HG03442 (cell line): ENCODE data around the gene SYT1.
"Not testable (repeated sequence)": the region's sequence is repeated elsewhere in the genome, so short reads cannot be mapped to it uniquely, and the experiment has no call there.

Source experiments
- ATAC-seq: cut with Tn5 transposase; IDR thresholded peaks from one replicate; pipeline ENCODE4 v1.9.1; 2021; ENCODE audit warnings: mild to moderate bottlenecking, moderate library complexity; ENCODE audit not compliant: unreplicated experiment

SYT1 gene

GRCh38 chr12:79423560-79423959, 559.0 kb downstream of the SYT1 start:
- ATAC-seq, result no peak

GRCh38 chr12:79424109-79424721, 559.6 kb downstream of the SYT1 start:
- ATAC-seq, result no peak

DNA sequence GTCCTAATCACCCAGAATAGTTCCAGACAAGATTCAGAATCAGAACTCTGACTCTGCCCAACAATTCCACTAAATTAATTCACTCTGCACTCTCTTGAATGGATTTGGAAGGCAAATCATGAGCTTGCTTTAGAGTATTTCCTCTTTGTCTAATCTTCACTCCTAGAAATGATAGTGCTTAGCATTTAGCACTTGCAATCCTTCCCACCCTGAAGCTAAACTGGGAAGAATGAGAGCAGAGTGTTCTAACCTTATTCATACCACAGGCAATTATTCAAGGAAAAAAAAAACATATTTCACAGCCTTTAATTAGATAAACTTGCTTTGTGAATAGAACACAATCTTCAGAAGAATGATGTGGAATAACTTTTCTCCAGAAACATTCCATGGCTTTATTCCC, 561.5 kb downstream of the SYT1 start:
- no peak for ATAC-seq

DNA sequence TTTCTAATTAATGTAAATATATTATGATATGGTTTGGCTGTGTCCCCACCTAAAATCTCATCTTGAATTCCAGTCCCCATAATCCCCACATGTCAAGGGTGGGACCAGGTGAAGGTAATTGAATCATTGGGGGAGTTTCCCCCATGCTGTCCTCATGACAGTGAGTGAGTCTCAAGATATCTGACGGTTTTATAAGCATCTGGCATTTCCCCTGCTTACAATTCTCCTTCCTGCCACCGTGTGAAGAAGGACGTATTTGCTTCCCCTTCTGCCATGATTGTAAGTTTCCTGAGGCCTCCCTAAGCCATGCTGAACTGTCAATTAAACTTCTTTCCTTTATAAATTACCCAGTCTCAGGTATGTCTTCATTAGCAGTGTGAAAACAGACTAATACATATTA, 562.2 kb downstream of the SYT1 start:
- ATAC-seq, result not testable (repeated sequence)

- no peak for ATAC-seq
Measured at GRCh38 chr12:79433465-79434072, 569.0 kb downstream of the SYT1 start.

DNA sequence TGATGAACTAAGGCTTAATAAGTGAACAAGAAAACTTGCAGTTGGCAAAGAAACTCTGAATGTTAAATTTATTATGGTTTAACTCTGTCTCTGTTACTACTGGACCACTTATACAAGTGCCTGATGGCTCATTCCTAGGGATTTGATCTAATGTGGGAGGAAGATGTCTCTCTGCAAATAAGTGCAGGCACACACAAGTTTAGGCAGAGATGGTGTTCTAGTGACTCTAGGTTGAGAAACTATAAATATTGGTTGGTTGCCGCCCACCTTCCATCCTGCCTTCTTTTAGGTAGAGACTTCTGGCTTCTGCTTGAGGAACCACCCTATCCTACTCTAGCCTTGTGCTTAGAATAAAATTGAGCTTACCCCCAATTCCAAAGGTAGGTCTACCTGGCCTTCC, 570.0 kb downstream of the SYT1 start:
- ATAC-seq, result no peak

DNA sequence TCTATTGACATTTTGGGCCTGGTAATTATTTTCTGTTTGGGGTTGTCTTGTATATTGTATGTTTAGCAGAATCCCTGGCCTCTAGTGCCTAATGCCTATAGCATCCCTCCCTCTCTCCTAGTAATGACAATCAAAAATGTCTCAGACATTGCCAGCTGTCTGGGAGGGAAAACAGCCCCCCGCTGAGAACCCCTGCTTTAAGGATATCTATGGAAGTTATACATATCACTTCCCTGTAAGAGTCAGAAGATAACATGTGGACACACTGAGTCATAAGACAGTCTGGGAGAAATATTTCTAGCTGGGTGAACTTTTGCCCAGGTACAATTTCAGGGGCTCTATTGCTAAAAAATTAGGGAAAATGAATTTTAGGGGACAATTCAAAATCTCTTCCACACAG, 571.2 kb downstream of the SYT1 start:
- no peak for ATAC-seq

DNA sequence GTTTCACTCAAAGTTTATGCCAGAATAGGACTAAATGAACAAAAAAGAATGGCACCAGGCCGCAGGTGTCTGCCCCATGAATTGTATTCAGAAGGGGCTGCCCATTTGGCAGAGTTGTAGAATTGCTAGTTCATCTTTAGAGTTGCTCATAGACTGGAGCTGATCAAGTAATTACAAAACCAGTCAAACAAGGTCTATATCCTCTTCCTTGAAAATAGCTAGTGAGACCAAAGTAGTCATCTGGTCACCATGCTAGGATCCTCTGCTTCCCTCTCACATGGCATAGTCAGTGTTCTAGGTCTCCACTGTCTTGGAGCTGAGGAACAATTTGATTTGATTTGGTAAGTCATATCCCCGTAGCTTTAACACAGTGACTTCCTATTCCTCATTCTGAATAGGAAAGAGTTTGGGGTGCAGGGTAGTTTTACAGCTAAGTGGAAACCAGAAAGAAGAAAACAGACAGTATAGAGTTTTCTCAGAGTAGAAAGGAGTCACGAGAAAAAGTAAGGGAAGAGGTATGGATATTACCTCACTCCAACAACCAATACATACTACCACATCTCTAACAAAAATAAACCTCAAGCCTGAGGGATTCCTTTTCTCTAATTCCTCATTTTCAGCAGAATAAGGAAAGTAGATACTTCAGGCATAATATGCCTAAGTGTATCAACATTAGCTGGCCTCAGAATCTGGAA, 574.1 kb downstream of the SYT1 start:
- ATAC-seq, result no peak

- no peak for ATAC-seq
Measured at GRCh38 chr12:79439175-79439825, 574.7 kb downstream of the SYT1 start.

DNA sequence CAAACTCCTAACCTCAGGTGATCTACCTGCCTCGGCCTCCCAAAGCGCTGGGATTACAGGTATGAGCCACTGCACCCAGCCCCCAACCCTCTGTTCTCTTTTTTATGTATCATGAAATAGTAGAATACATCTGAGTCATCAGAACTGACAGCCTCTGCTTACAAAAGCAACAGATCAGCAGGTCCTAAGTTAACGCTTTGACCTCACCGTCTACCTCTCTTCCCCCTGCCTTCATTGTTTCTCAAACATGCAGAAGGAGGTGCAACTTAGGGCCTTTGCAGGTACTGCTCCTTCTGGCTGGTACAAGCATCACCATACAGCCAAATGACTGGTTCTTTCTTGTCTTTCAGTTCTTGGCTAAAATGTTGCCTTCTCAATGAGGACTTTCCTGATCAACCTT, 577.0 kb downstream of the SYT1 start:
- no peak for ATAC-seq

DNA sequence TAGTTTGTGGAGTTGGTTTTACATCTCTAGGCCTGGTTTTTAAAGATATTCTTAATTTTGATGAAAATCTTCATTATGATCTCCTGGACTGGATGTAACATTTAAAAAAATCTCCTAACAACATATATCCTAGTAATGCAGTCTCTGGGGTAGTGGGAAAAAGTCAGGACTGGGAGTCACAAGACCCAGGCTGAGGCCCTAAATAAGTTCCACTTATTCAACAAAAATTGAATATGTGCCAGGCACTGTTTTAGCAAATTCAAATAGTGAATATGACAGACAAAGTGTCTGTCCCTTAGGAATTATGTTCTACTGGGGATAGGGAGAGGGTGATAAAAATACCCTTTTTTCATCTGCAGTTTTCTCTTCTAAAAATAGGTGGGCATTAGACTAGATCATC, 577.8 kb downstream of the SYT1 start:
- ATAC-seq, result no peak

DNA sequence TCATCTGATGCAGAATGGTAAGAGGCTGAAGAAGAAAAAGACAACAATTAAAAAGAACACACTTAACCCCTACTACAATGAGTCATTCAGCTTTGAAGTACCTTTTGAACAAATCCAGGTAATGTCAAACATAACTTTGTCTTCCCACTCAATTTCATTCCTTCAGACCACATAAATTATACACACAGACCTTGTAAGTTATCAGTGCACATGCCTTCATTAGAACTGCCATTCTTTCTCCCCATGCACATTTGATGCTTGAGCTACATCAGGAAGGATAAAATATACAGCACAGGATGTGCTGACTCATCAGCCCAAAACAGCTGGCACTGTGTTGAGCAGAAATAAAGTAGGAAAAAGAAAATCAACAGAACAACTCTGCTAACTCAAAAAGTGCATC, 579.5 kb downstream of the SYT1 start:
- ATAC-seq, result no peak

GRCh38 chr12:79448816-79449215, 584.2 kb downstream of the SYT1 start:
- no peak for ATAC-seq

- ATAC-seq, result no peak
Measured at GRCh38 chr12:79451365-79451764, 586.8 kb downstream of the SYT1 start.

- no peak for ATAC-seq
Measured at GRCh38 chr12:79451978-79452377, 587.4 kb downstream of the SYT1 start.

DNA sequence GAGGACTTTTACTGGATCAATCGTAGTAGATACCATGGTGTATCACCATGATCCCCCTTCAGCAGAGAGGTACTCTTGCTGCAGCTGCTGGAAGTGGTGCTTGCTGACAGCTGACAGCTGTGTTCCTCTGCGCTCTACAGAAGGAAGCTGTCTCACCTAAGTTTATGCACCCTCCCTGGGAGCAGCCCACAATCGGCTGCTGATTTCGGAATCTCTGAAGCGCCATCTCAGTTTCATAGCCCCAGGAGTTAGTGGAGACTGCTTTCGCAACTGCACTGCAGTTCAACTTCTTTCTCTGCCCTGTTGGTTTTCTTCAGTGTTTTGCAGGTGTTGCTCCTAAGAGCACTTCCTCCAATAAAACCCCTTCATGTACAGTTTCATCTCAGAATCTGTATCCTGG, 588.3 kb downstream of the SYT1 start:
- ATAC-seq, result no peak

DNA sequence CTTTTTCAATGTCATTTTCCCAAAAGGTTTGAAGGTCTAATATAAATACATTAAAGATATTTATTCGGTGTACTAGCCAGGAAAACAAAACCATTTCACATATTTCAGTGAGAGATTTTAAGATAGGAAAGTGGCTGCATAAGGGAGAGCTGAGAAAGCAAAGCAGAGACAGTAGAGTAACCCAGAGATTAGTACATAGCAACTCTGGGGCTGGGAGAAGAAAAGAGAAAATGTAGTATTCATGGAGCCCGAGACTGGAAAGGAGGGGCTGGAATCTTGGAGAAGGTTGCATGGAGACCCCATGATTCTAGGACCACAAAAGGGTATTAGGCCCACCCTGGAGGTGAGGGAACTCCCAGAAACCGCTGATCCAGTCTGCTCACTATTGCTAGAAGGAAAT, 589.2 kb downstream of the SYT1 start:
- no peak for ATAC-seq

DNA sequence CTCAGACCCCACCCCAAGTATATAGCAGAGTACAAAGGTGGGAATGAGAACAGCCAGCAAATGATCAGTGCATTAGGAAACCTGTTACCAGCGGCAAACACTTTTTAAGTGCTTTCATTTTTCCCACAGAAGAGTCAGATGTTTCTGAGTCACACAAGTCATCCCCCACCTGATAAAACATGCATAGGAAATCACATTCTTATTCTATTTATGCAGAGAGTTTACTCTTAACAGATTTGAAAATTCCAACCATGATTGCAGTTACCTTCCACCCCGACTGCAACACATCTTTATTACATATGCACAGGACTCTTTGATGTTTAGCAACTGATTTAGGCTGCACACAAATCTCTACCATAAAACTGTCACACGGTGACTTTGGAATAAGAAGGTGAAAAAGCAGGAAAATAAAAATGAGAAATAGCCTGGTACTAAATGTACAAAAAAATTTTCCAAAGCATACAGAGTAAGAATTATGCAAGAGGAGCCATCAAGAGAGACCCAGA, 589.8 kb downstream of the SYT1 start:
- ATAC-seq, result no peak

DNA sequence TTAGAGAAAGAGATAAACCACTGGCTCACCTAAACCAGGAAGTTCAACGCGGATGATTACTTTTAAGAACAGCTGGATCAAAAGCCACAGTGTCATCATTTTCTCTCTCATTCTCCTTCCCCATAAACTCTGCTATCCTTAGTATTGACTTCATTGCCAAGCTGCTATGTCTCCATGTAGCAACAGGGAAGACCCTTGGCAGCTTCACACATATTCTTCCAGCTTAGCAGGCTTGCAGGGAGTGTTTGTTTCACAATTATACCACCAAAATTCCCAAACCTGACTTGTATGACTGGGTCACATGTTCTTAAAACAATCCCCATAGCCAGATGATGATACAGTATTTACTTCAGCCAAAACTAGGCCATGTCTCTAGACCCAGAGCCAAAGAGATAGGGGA, 590.7 kb downstream of the SYT1 start:
- ATAC-seq, result no peak

DNA sequence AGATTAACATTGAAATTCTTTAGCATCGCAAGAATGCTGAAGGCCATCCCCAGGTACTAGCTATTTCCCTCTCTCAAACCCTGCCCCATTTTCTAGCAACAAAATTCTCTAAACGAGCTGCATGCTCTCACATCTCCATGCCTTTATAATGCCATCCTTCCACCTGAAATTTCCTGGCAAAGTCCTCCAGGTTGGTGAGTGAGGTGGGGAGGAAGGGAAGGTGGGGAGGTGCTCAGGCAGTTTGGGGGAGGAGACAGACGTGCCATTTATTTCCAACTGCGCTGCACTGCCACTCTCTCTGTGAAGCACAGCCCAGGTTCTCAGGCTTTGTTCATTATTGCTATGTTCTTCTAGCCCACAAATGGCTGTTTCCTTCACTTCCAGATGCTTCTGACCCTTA, 617.7 kb downstream of the SYT1 start:
- no peak for ATAC-seq

- no peak for ATAC-seq
Measured at GRCh38 chr12:79482921-79483320, 618.3 kb downstream of the SYT1 start.

DNA sequence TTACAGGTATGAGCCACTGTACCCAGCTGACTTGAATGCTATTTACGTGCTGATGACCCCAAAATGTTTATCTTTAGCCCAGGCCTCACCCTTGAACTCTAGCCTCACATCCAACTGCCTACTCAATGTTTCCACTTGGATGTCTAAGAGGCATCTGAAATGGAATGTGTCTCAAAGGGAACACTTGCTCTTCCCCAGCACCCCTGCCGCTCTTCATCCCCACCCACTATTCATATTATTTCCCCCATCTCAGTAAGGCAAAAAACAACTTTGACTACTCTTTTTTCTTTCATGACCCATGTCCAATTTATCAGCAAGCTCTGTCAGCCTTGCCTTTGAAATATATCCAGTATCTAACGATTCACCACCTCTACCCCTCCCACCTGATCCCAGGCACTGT, 621.6 kb downstream of the SYT1 start:
- no peak for ATAC-seq
